ENCODE measurements around the gene SUGP2.

Gene SUGP2

GRCh38 chr19:19033426-19034203 lies at the start of gene SUGP2, which contains the start of gene ARMC6:
TSS of gene SUGP2 (minus strand) at chr19:19033517. CDS start at chr19:19031071, 2,446 bp downstream.
TSS of gene ARMC6 (plus strand) at chr19:19033603. CDS start at chr19:19034210, 607 bp downstream.
- Mint-ChIP-seq H3K4me1 (peaks cover 40% of the 10 kb centered on the region), H3K36me3 (ENCODE audit: low read depth) (peaks cover 42% of the 10 kb centered on the region), H3K4me3 (peak within 1 kb of the TSS; percentile 97), H3K27ac (peak within 1 kb of the TSS; percentile 99), H3K27me3 (no peaks in the 10 kb centered on the region), H3K9me3 (no peaks in the 10 kb centered on the region)
- DNase-seq, result peak; percentile 89
- ATAC-seq, result peak; percentile 84

DNA sequence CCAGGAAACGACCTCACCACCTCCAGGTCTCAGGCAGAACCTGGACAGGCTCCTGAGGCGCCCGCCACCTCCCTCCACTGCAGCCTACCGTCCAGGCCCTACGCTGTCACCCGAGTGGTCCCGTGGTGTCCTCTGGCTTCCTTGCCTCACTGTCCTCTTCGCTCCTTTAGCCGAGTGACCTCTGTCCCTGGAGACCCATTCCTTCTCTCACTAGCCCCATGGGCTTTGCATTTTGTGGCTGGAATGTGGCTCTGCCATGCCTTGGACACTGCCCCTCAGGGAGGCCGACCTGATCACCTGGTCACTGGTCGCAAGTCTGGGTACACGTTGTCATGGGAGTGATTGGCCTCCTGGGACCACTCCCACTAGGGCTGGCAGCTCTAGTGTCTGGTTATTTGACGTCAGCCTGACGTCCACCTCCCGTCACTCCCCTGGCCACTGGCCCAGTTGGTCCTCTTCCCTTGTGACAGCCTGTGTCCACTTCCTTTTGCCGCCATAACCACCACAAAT lies 48.4 kb upstream of the SUGP2 start:
- no peaks in the 10 kb centered on the region for H3K4me1 Mint-ChIP-seq
- H3K27me3 Mint-ChIP-seq, result no peaks in the 10 kb centered on the region
- H3K4me3 Mint-ChIP-seq, result no peak overlapping the region
- ATAC-seq (no peak), DNase-seq (no peak)
- H3K27ac Mint-ChIP-seq, result no peak overlapping the region
- peaks cover 4% of the 10 kb centered on the region for H3K36me3 Mint-ChIP-seq (ENCODE audit: low read depth)
- H3K9me3 Mint-ChIP-seq, result no peaks in the 10 kb centered on the region

GRCh38 chr19:19079571-19079970 lies 46.3 kb upstream of the SUGP2 start:
- no peak overlapping the region for H3K27ac Mint-ChIP-seq
- H3K36me3 Mint-ChIP-seq (ENCODE audit: low read depth), result peaks cover 4% of the 10 kb centered on the region
- no peak for DNase-seq
- ATAC-seq, result no peak
- H3K4me3 Mint-ChIP-seq, result no peak overlapping the region
- no peaks in the 10 kb centered on the region for H3K27me3 Mint-ChIP-seq
- H3K9me3 Mint-ChIP-seq, result no peaks in the 10 kb centered on the region
- H3K4me1 Mint-ChIP-seq, result no peaks in the 10 kb centered on the region

DNA sequence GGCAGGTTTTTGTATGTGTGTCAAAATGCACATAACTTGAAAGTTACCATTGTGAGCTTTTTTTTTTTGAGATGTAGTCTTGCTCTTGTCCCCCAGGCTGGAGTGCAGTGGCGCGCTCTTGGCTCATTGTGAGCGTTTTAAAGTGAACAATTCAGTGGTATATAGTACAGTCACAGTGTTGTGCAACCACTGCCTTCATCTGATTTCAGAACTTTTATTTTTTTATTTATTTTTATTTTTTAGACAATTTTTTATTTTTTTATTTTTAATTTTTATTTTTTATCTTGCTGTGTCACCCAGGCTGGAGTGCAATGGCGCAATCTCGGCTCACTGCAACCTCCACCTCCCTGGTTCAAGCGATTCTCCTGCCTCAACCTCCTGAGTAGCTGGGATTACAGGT lies 45.5 kb upstream of the SUGP2 start:
- Mint-ChIP-seq H3K27me3 (no peaks in the 10 kb centered on the region), H3K27ac (no peak overlapping the region), H3K9me3 (no peaks in the 10 kb centered on the region), H3K36me3 (ENCODE audit: low read depth) (peaks cover 4% of the 10 kb centered on the region), H3K4me3 (no peak overlapping the region), H3K4me1 (no peaks in the 10 kb centered on the region)
- ATAC-seq (no peak), DNase-seq (no peak)

DNA sequence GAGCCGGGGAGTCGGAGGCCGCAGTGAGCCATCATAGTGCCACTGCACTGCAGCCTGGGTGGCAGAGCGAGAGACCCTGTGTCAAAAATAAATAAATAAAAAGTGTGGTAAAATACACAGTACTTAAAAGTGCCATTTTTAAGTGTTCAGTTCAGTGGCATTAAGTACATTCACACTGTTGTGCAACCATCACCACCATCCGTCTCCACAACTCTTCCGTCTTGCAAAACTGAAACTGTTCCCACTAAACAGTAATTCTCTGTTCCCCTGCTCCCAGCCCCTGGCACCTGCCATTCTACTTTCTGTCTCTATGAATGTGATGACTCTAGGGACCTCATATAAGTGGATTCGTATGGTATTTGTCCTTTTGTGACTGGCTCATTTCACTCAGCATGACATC lies 43.8 kb upstream of the SUGP2 start:
- peaks cover 4% of the 10 kb centered on the region for H3K36me3 Mint-ChIP-seq (ENCODE audit: low read depth)
- H3K4me3 Mint-ChIP-seq, result no peak overlapping the region
- H3K9me3 Mint-ChIP-seq, result no peaks in the 10 kb centered on the region
- peaks cover under 1% of the 10 kb centered on the region for H3K4me1 Mint-ChIP-seq
- DNase-seq, result no peak
- H3K27ac Mint-ChIP-seq, result no peak overlapping the region
- H3K27me3 Mint-ChIP-seq, result no peaks in the 10 kb centered on the region
- no peak for ATAC-seq

DNA sequence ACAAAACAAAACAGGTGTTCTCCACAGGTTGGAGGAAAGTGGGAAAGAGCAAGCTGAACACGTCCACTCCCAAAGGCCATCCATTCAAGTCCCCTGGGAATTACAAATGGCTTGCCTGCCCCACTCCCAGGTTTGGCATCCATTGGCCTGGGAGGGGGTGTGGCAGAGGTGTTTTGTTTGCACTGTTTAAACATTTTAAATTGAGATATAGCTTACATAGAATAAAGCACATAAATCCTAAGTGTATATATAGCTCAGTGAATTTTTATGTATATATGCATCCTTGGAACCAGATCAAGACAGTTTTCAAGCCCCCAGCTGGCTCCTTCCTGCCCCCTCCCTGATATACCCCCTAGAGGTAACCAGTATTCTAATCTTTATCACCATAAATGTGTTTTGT lies 43.2 kb upstream of the SUGP2 start:
- no peak for DNase-seq
- H3K27me3 Mint-ChIP-seq, result no peaks in the 10 kb centered on the region

GRCh38 chr19:19075126-19075525 lies 41.8 kb upstream of the SUGP2 start:
- H3K27ac Mint-ChIP-seq, result no peak overlapping the region
- H3K9me3 Mint-ChIP-seq, result no peaks in the 10 kb centered on the region
- peaks cover 4% of the 10 kb centered on the region for H3K36me3 Mint-ChIP-seq (ENCODE audit: low read depth)
- H3K4me1 Mint-ChIP-seq, result peaks cover 4% of the 10 kb centered on the region
- H3K4me3 Mint-ChIP-seq, result no peak overlapping the region
- H3K27me3 Mint-ChIP-seq, result no peaks in the 10 kb centered on the region
- DNase-seq (no peak), ATAC-seq (no peak)

More for the DNA sequence above, 43.2 kb upstream of the SUGP2 start:
- no peak overlapping the region for H3K4me3 Mint-ChIP-seq
- no peak for ATAC-seq
- H3K4me1 Mint-ChIP-seq, result peaks cover 2% of the 10 kb centered on the region
- H3K36me3 Mint-ChIP-seq (ENCODE audit: low read depth), result peaks cover 4% of the 10 kb centered on the region
- no peak overlapping the region for H3K27ac Mint-ChIP-seq
- H3K9me3 Mint-ChIP-seq, result no peaks in the 10 kb centered on the region

- Mint-ChIP-seq H3K9me3 (no peaks in the 10 kb centered on the region), H3K27me3 (no peaks in the 10 kb centered on the region)
Observed at GRCh38 chr19:19074196-19074882, 41.0 kb upstream of the SUGP2 start.

DNA sequence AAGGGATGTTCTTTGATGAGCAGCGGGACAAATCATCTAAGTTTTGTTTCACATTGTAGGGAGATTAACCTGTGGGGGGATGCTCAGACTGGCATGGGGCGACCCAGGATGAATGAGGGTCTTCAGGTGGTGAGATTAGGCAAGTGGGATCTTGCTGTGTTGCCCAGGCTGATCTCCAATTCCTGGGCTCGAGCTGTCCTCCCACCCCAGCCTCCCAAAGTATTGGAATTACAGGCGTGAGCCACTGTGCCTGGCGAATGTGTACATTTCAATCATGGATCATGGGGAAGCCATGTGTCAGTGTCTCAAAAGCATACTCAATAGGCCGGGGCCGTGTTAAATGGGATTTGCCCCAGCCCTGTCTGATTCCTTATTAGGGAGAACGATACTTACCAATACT lies 38.6 kb upstream of the SUGP2 start:
- H3K27me3 Mint-ChIP-seq, result no peaks in the 10 kb centered on the region
- no peaks in the 10 kb centered on the region for H3K9me3 Mint-ChIP-seq
- H3K4me1 Mint-ChIP-seq, result peaks cover 18% of the 10 kb centered on the region
- DNase-seq, result no peak
- no peak overlapping the region for H3K4me3 Mint-ChIP-seq
- no peaks in the 10 kb centered on the region for H3K36me3 Mint-ChIP-seq (ENCODE audit: low read depth)
- no peak for ATAC-seq
- no peak overlapping the region for H3K27ac Mint-ChIP-seq

More at GRCh38 chr19:19074196-19074882, 41.0 kb upstream of the SUGP2 start:
- peaks cover 4% of the 10 kb centered on the region for H3K36me3 Mint-ChIP-seq (ENCODE audit: low read depth)
- H3K4me1 Mint-ChIP-seq, result peaks cover 7% of the 10 kb centered on the region
- DNase-seq (no peak), ATAC-seq (no peak)
- no peak overlapping the region for H3K4me3 Mint-ChIP-seq
- H3K27ac Mint-ChIP-seq, result no peak overlapping the region

- no peak overlapping the region for H3K4me3 Mint-ChIP-seq
Observed at GRCh38 chr19:19068659-19069654, 35.6 kb upstream of the SUGP2 start.

DNA sequence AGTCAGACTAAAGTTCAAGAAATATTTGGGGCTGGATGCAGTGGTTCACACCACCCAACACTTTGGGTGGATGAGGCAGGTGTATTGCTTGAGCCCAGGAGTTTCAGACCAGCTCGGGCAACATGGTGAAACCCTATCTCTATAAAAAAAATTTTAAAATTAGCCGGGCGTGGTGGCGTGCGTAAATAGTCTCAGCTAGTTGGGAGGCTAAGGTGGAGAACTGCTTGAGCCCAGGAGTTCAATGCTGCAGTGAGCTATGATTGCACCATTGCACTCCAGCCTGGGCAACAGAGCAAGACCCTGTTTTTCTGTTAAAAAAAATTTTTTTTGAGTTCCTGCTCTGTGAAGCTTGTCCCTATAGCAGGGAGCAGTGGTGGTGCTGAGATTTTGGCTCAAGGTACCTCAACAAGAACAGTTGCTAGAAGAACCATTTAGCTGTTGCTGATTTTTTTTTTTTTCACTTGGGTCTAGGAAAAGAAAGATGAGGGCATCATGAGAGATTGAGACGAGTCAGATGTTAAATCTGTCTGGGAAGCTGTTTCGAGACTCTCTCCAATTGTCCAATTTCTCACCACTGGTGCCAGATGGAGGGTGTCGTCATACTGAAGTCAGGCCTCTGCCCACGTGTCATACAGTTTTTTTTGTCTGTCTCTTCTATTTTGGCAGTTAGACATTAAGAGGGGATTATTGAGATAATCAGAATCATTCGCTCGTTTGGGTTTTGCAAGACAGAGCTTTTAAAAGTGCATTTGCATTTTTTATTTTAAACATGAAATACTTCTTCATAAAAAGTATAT lies 34.2 kb upstream of the SUGP2 start:
- Mint-ChIP-seq H3K27me3 (no peaks in the 10 kb centered on the region), H3K4me3 (no peak overlapping the region), H3K27ac (no peak overlapping the region), H3K36me3 (ENCODE audit: low read depth) (peaks cover 1% of the 10 kb centered on the region), H3K4me1 (peaks cover 45% of the 10 kb centered on the region), H3K9me3 (no peaks in the 10 kb centered on the region)
- ATAC-seq, result no peak
- DNase-seq, result no peak

More at GRCh38 chr19:19068659-19069654, 35.6 kb upstream of the SUGP2 start:
- Mint-ChIP-seq H3K27ac (no peak overlapping the region), H3K4me1 (peaks cover 36% of the 10 kb centered on the region), H3K36me3 (ENCODE audit: low read depth) (no peaks in the 10 kb centered on the region), H3K9me3 (no peaks in the 10 kb centered on the region), H3K27me3 (no peaks in the 10 kb centered on the region)
- DNase-seq (no peak), ATAC-seq (no peak)

GRCh38 chr19:19064811-19065745 lies 31.8 kb upstream of the SUGP2 start:
- no peaks in the 10 kb centered on the region for H3K9me3 Mint-ChIP-seq
- peaks cover 51% of the 10 kb centered on the region for H3K4me1 Mint-ChIP-seq
- H3K27me3 Mint-ChIP-seq, result no peaks in the 10 kb centered on the region
- H3K36me3 Mint-ChIP-seq (ENCODE audit: low read depth), result peaks cover 2% of the 10 kb centered on the region
- DNase-seq (peak; percentile 55), ATAC-seq (no peak)
- H3K27ac Mint-ChIP-seq, result peak overlapping the region; percentile 64
- peak overlapping the region; percentile 78 for H3K4me3 Mint-ChIP-seq
